Osteoblast (primary cell): ENCODE measurements around the gene SIRPB1. TPM values are rescaled to one million over a fixed set of nuclear protein-coding genes. Genes with fewer than 3 reads are reported as not detected.
"Not testable (repeated sequence)": the region's sequence is repeated elsewhere in the genome, so short reads cannot be mapped to it uniquely, and the experiment has no call there.

Source experiments
- DNase-seq: peaks from one replicate; pipeline ENCODE4 v3.0.0; 2011; ENCODE audit warnings: low spot score, mixed read lengths; ENCODE audit not compliant: insufficient read length; ENCODE audit errors: missing footprints
- H2AFZ ChIP-seq: 2 replicates; pipeline ENCODE4 v1.6.0; 2011; ENCODE audit warnings: mild to moderate bottlenecking, low read length
- H3K27ac ChIP-seq: 2 replicates; pipeline ENCODE4 v1.5.1; 2011; ENCODE audit warnings: mild to moderate bottlenecking, low read depth, low read length, moderate library complexity
- H3K27me3 ChIP-seq: 2 replicates; pipeline ENCODE4 v1.6.0; 2012; ENCODE audit warnings: mild to moderate bottlenecking, control low read depth, inconsistent platforms, low read length, moderate library complexity; ENCODE audit not compliant: insufficient read depth
- H3K36me3 ChIP-seq: 2 replicates; pipeline ENCODE4 v1.5.1; 2011; ENCODE audit warnings: mild to moderate bottlenecking, low read length, control low read depth, moderate library complexity; ENCODE audit not compliant: insufficient read depth
- H3K4me1 ChIP-seq: 2 replicates; pipeline ENCODE4 v1.5.1; 2011; ENCODE audit warnings: mild to moderate bottlenecking, low read length, control low read depth, moderate library complexity; ENCODE audit not compliant: insufficient read depth
- H3K4me2 ChIP-seq: 2 replicates; pipeline ENCODE4 v1.6.0; 2011; ENCODE audit warnings: mild to moderate bottlenecking, low read length; ENCODE audit not compliant: insufficient read depth
- H3K4me3 ChIP-seq: fragments of 200-600 bp; sonication (generic); 3 replicates; pipeline ENCODE4 v1.5.1; 2012; ENCODE audit warnings: mild to moderate bottlenecking, low read length, inconsistent platforms; ENCODE audit not compliant: insufficient read depth
- H3K79me2 ChIP-seq: 2 replicates; pipeline ENCODE4 v1.6.0; 2012; ENCODE audit warnings: mild to moderate bottlenecking, low read length, control low read depth, inconsistent platforms; ENCODE audit not compliant: insufficient read depth
- H3K9me3 ChIP-seq: 2 replicates; pipeline ENCODE4 v1.5.1; 2011; ENCODE audit warnings: low read depth, low read length, control low read depth
- H4K20me1 ChIP-seq: 2 replicates; pipeline ENCODE4 v1.6.0; 2012; ENCODE audit warnings: mild to moderate bottlenecking, low read length, control low read depth; ENCODE audit not compliant: insufficient read depth
- total RNA-seq: library from RNA; depleted of rRNA; stranded (reverse); fragments of >200 nt; gene quantifications from 2 replicates; pipeline ENCODE4 v1.2.3, GENCODE V29; 2012
- TF ChIP-seq, protein P1 (sequence below): IDR thresholded peaks from 2 replicates; pipeline ENCODE4 v1.5.1; 2011; ENCODE audit warnings: mild to moderate bottlenecking, low read depth, low read length, moderate library complexity; ENCODE audit errors: extremely low read depth

The SIRPB1 gene
- total RNA-seq, 1 donor = 0.72 TPM

GRCh38 chr20:1618479-1618878 is 1.3 kb downstream of the SIRPB1 start:
- no peak overlapping the region for H3K27ac ChIP-seq
- no peak for DNase-seq

GRCh38 chr20:1616858-1617434 is 2.9 kb downstream of the SIRPB1 start:
- no peaks in the 10 kb centered on the region for H3K4me1 ChIP-seq
- H3K27ac ChIP-seq = no peak overlapping the region
- H3K9me3 ChIP-seq = no peaks in the 10 kb centered on the region
- TF ChIP-seq, protein P1, sequence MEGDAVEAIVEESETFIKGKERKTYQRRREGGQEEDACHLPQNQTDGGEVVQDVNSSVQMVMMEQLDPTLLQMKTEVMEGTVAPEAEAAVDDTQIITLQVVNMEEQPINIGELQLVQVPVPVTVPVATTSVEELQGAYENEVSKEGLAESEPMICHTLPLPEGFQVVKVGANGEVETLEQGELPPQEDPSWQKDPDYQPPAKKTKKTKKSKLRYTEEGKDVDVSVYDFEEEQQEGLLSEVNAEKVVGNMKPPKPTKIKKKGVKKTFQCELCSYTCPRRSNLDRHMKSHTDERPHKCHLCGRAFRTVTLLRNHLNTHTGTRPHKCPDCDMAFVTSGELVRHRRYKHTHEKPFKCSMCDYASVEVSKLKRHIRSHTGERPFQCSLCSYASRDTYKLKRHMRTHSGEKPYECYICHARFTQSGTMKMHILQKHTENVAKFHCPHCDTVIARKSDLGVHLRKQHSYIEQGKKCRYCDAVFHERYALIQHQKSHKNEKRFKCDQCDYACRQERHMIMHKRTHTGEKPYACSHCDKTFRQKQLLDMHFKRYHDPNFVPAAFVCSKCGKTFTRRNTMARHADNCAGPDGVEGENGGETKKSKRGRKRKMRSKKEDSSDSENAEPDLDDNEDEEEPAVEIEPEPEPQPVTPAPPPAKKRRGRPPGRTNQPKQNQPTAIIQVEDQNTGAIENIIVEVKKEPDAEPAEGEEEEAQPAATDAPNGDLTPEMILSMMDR = no peak
- H3K27me3 ChIP-seq = peaks cover 18% of the 10 kb centered on the region
- no peaks in the 10 kb centered on the region for H3K36me3 ChIP-seq
- no peak for DNase-seq
- H4K20me1 ChIP-seq = no peaks in the 10 kb centered on the region
- no peak overlapping the region for H2AFZ ChIP-seq
- no peak overlapping the region for H3K4me2 ChIP-seq
- no peak overlapping the region for H3K4me3 ChIP-seq
- no peaks in the 10 kb centered on the region for H3K79me2 ChIP-seq

More at GRCh38 chr20:1618479-1618878, 1.3 kb downstream of the SIRPB1 start:
- H3K79me2 ChIP-seq = no peaks in the 10 kb centered on the region
- TF ChIP-seq, protein P1 = no peak
- no peak overlapping the region for H2AFZ ChIP-seq
- peaks cover 18% of the 10 kb centered on the region for H3K27me3 ChIP-seq
- no peaks in the 10 kb centered on the region for H3K9me3 ChIP-seq
- H3K4me1 ChIP-seq = no peaks in the 10 kb centered on the region
- no peak overlapping the region for H3K4me2 ChIP-seq
- H4K20me1 ChIP-seq = no peaks in the 10 kb centered on the region
- no peaks in the 10 kb centered on the region for H3K36me3 ChIP-seq
- no peak overlapping the region for H3K4me3 ChIP-seq

- H3K36me3 ChIP-seq, H4K20me1 ChIP-seq, H3K4me3 ChIP-seq, H3K9me3 ChIP-seq, H3K4me2 ChIP-seq, DNase-seq, H3K27ac ChIP-seq, H2AFZ ChIP-seq, H3K79me2 ChIP-seq, H3K4me1 ChIP-seq, H3K27me3 ChIP-seq: not testable (repeated sequence)
Observed at GRCh38 chr20:1610404-1610803, 9.4 kb downstream of the SIRPB1 start.

DNA sequence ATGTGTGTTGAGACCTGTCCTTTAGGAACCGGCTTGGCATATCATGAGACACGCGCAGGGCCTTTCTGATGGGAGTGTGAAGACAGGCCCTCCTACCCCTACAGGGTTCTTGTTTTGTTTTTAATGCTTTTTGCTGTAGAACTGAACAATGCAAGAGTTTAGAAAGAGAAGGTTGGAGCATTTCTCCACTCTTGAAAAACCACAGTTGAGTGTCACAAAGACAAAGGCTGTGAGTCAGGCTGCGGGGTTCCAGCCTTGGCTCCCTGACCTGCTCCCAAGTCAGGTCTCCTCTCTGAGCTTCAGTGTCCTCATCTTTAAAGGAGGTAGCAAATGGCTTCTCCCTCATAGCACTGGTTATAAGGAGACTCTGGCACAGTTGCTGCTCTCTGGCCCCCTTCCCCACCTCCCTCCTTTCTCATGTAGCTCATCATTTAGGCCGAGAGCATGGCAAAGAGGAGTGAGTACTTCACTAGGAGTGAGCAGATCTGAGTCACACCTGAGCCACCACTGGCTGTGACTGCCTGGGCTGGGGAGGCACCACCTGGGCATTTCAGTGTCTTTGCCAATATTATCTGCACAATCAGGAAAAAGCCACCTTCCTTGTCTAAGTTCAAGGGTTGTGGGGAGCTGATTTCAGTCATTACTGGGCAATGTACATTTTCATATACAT is 11.0 kb downstream of the SIRPB1 start:
- not testable (repeated sequence) for H3K36me3 ChIP-seq, H3K4me3 ChIP-seq, DNase-seq, H3K27ac ChIP-seq, H4K20me1 ChIP-seq, H3K27me3 ChIP-seq, H3K4me1 ChIP-seq, H3K9me3 ChIP-seq, H3K79me2 ChIP-seq, H3K4me2 ChIP-seq, H2AFZ ChIP-seq

GRCh38 chr20:1600736-1601135 is 19.1 kb downstream of the SIRPB1 start:
- Histone ChIP-seq H3K9me3 (no peaks in the 10 kb centered on the region), H4K20me1 (no peaks in the 10 kb centered on the region), H3K4me3 (no peak overlapping the region), H3K27ac (no peak overlapping the region), H3K4me1 (no peaks in the 10 kb centered on the region), H3K27me3 (no peaks in the 10 kb centered on the region), H2AFZ (no peak overlapping the region), H3K79me2 (no peaks in the 10 kb centered on the region), H3K36me3 (no peaks in the 10 kb centered on the region), H3K4me2 (no peak overlapping the region)
- DNase-seq = no peak
- TF ChIP-seq, protein P1 = no peak
